GM12865 (cell line): ENCODE data around the gene MYH11.
"Not testable (repeated sequence)": the region's sequence is repeated elsewhere in the genome, so short reads cannot be mapped to it uniquely, and the experiment has no call there.

Source experiments
- DNase-seq: peaks from one replicate; pipeline ENCODE4 v3.0.0; 2010; ENCODE audit warnings: low read depth
- H3K4me3 ChIP-seq: 2 replicates; pipeline ENCODE4 v1.5.1; 2011; ENCODE audit warnings: mild to moderate bottlenecking, low read depth, low read length, control low read depth
- TF ChIP-seq, protein P1 (sequence below): IDR thresholded peaks from 2 replicates; pipeline ENCODE4 v1.5.1; 2011; ENCODE audit warnings: low read length, control low read depth, low read depth, inconsistent platforms; ENCODE audit not compliant: insufficient read depth; ENCODE audit errors: missing control alignments

Gene MYH11

DNA sequence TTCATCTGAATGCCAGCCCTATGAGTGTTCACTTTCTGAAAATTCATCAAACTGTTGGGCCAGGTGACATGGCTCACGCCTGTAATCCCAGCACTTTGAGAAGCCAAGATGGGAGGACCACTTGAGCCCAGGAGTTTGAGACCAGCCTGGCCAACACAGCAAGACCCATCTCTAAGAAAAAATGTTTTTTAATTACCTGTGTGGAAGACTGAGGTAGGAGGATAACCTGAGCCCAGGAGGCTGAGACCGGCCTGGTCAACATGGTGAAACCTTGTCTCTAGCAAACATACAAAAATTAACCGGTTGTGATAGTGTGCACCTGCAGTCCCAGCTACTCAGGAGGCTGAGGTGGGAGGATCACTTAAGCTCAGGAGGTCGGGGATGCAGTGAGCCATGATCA is 10.3 kb downstream of the MYH11 start:
- TF ChIP-seq, protein P1, sequence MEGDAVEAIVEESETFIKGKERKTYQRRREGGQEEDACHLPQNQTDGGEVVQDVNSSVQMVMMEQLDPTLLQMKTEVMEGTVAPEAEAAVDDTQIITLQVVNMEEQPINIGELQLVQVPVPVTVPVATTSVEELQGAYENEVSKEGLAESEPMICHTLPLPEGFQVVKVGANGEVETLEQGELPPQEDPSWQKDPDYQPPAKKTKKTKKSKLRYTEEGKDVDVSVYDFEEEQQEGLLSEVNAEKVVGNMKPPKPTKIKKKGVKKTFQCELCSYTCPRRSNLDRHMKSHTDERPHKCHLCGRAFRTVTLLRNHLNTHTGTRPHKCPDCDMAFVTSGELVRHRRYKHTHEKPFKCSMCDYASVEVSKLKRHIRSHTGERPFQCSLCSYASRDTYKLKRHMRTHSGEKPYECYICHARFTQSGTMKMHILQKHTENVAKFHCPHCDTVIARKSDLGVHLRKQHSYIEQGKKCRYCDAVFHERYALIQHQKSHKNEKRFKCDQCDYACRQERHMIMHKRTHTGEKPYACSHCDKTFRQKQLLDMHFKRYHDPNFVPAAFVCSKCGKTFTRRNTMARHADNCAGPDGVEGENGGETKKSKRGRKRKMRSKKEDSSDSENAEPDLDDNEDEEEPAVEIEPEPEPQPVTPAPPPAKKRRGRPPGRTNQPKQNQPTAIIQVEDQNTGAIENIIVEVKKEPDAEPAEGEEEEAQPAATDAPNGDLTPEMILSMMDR = no peak
- H3K4me3 ChIP-seq = no peak overlapping the region
- no peak for DNase-seq

DNA sequence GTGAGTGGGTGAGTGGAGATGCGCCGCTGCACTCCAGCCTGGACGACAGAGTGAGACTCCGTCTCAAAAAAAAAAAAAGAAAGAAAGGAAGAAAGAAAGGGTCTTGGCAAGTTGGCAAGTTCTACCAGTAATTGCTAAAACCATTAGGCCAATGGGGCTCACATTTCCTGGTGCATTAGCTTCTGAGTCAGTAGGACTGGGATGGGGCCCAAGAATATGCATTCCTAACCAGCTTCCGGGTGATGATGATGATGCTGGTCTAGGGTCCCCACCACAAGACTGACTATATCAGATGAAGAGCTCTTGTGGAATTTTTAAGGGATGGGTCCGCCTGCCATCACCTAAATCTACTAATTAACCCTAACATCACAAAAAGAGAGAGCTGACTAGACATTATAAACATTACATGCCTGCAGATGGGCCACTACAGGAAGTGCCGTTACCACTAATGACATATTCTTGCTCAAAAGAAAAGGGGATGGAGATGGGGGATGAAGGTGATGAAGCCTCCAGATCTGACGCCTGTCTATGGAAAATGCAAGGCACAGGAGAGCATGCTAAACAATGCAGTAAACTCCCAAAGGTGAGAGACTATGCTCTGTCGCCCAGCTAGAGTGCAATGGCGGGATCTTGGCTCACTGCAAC is 13.1 kb downstream of the MYH11 start:
- TF ChIP-seq, protein P1 = no peak
- no peak for DNase-seq

DNA sequence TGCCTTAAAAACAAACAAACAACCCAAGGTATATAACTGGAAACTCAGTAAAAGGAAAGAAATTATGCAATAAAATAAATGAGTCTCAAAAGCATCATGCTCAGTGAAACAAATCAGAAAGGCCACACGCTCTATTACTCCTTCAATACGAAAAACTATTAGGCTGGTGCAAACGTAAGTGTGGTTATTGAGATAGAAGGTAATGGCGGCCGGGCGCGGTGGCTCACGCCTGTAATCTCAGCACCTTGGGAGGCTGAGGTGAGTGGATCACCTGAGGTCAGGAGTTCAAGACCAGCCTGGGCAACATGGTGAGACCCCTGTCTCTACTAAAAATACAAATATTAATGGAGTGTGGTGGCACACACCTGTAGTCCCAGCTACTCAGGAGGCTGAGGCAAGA is 17.6 kb downstream of the MYH11 start:
- not testable (repeated sequence) for DNase-seq, H3K4me3 ChIP-seq

More for the DNA sequence above, 13.1 kb downstream of the MYH11 start:
- H3K4me3 ChIP-seq = no peak overlapping the region

DNA sequence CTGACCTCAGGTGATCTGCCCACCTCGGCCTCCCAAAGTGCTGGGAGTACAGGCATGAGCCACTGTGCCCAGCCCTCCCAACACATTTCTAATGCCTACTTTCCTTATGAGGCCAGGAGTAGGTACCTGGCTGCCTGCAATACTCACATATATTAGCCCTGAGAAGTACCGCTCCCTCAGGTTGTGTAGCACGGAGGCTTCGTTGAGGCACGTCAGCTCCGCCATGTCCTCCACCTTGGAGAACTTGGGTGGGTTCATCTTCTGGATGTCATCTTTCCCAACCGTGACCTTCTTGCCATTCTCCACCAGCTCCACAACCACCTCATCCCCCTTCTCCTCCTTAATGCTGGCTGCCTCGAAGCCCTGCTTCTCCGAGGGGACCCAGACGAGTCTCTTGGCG is 19.1 kb downstream of the MYH11 start:
- TF ChIP-seq, protein P1 = no peak
- DNase-seq = no peak
- H3K4me3 ChIP-seq = no peak overlapping the region

DNA sequence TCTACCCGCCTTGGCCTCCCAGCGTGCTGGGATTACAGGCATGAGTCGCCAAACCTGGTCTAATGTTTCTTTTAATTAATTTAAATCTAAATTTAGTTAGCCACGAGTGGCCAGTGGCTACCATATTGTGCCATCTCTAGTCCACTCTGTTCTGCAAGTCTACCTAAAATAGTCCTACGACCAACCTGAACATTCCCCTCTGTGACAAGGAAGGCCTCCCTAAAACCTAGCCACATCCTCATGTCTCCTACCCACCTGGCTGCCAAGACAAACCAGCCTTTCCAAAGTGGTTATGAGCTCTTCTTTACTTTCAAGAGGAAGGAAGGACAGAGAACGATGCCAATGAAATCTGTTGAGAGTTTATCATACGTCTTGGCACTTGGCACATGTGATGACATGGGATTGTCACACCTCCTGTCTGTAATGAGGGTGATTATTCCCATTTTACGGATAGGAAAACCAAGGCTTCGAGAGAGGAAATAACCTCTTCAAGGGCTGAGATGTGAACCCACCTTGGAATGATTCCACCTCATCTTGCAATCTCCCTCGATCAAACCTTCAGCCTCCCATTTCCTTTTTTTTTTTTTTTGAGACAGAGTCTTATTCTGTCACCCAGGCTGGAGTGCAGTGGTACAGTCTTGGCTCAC is 19.7 kb downstream of the MYH11 start:
- no peak overlapping the region for H3K4me3 ChIP-seq
- TF ChIP-seq, protein P1 = no peak
- no peak for DNase-seq

DNA sequence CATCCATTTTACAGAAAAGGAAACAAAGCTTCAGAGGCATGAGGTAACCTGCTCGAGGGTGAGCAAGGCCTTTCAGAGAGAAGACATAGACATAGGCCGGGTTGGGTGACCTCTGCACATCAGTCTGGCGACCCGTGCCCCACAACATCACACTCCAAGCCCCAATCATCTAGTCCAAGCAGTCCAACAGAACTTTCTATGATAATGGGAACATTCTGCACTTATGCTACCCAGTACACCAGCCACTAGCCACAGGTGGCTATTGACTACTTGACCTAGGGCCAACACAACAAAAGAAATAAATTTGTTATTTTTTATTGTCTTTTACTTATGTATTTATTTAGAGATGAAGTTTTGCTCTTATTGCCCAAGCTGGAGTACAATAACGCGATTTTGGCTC is 20.8 kb downstream of the MYH11 start:
- TF ChIP-seq, protein P1 = no peak
- H3K4me3 ChIP-seq = no peak overlapping the region
- no peak for DNase-seq

DNA sequence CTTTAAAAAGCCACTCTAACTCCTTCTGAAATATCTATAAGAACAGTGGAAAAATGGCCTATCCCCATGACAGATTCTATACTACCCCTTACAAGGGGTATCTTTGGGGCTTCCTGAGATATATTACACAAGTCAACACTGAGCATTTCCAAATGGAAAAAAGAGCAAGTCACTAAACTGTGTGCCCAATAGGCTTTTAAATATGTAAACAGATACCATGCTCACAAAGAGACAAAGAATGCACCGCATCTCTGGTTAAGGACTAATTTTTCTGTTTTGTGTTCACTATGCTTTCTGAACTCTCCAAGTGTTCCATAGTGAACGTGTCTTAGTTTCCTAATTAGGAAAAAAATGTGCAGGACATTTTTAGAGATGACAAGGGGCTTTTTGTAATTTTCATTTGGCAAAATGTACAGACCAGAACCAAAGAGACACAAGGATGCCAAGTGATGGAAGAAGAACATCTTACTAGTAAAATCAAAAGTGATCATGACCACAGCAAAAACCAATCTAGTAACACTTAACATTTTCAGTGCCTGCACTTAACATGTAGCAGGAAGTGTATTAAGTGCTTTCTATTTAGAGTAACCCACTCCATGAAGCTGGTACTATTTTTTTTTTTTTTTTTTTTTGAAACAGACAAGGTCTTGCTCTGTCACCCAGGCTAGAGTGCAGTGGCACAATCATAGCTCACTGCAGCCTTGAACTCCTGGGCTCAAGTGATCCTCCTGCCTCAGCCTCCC is 21.5 kb downstream of the MYH11 start:
- no peak overlapping the region for H3K4me3 ChIP-seq
- peak; percentile 60 for DNase-seq
- TF ChIP-seq, protein P1 = no peak
